Hepatocyte (in vitro differentiated cells): ENCODE results near the gene CBX6. TPM values are rescaled to one million over a fixed set of nuclear protein-coding genes. Genes with fewer than 3 reads are reported as not detected.

Source experiments
- DNase-seq: peaks from one replicate; pipeline ENCODE4 v3.0.0-alpha.2; 2016; ENCODE audit warnings: low spot score
- H2AFZ ChIP-seq: fragments of 200-600 bp; sonication (generic); 2 replicates; pipeline ENCODE4 v1.6.0; 2016; ENCODE audit warnings: antibody characterized with exemption, mild to moderate bottlenecking
- H3K27ac ChIP-seq: fragments of 200-600 bp; sonication (generic); 2 replicates; pipeline ENCODE4 v1.5.1; 2016; ENCODE audit warnings: mild to moderate bottlenecking
- H3K27me3 ChIP-seq: fragments of 200-600 bp; sonication (generic); 2 replicates; pipeline ENCODE4 v1.6.1; 2016
- H3K36me3 ChIP-seq: fragments of 200-600 bp; sonication (generic); replicated peaks from 2 replicates; pipeline ENCODE4 v1.5.1; 2016; ENCODE audit warnings: low read depth; ENCODE audit not compliant: insufficient read depth
- H3K4me1 ChIP-seq: fragments of 200-600 bp; sonication (generic); 2 replicates; pipeline ENCODE4 v1.5.1; 2016; ENCODE audit warnings: mild to moderate bottlenecking, moderate library complexity; ENCODE audit not compliant: insufficient read depth
- H3K4me2 ChIP-seq: fragments of 200-600 bp; sonication (generic); 2 replicates; pipeline ENCODE4 v1.6.0; 2016
- H3K4me3 ChIP-seq: fragments of 200-600 bp; sonication (generic); 2 replicates; pipeline ENCODE4 v1.5.1; 2016; ENCODE audit warnings: mild to moderate bottlenecking
- H3K79me2 ChIP-seq: fragments of 200-600 bp; sonication (generic); 2 replicates; pipeline ENCODE4 v1.6.0; 2017; ENCODE audit warnings: mild to moderate bottlenecking
- H3K9me2 ChIP-seq: fragments of 200-600 bp; sonication (generic); replicated peaks from 2 replicates; pipeline ENCODE4 v1.6.0; 2017; ENCODE audit warnings: mild to moderate bottlenecking; ENCODE audit not compliant: insufficient read depth
- H3K9me3 ChIP-seq: fragments of 200-600 bp; sonication (generic); 2 replicates; pipeline ENCODE4 v1.5.1; 2016; ENCODE audit warnings: low read depth, mild to moderate bottlenecking
- H4K20me1 ChIP-seq: fragments of 200-600 bp; sonication (generic); 2 replicates; pipeline ENCODE4 v1.6.0; 2016; ENCODE audit warnings: mild to moderate bottlenecking; ENCODE audit not compliant: insufficient read depth, poor library complexity, severe bottlenecking
- EZH2 ChIP-seq: fragments of 200-600 bp; sonication (generic); IDR thresholded peaks from 2 replicates; pipeline ENCODE4 v1.6.1; 2016; ENCODE audit warnings: antibody characterized with exemption, mild to moderate bottlenecking, borderline replicate concordance
- EZH2phosphoT487 ChIP-seq: fragments of 200-600 bp; sonication (generic); IDR thresholded peaks from one replicate; pipeline ENCODE4 v1.6.1; 2018; ENCODE audit warnings: antibody characterized with exemption, mild to moderate bottlenecking, low read depth, moderate library complexity; ENCODE audit not compliant: unreplicated experiment, severe bottlenecking
- WGBS: methylation state at CpG from one replicate; pipeline ENCODE4 v1.1.6; 2016; ENCODE audit warnings: low lambda C conversion rate; ENCODE audit errors: missing lambda C conversion rate; 5-methylcytosine and 5-hydroxymethylcytosine counted together
- polyA plus RNA-seq: library from polyadenylated mRNA; unstranded; fragments of >200 nt; fragmentation: Nextera tagmentation; extraction: Ambion mirVana; gene quantifications from 2 replicates; pipeline ENCODE4 v1.2.1, GENCODE V29; 2016
- total RNA-seq: library from RNA; depleted of rRNA; stranded (reverse); fragments of >200 nt; gene quantifications from 2 replicates; pipeline ENCODE4 v1.2.3, GENCODE V29; 2014
- TF ChIP-seq, protein P1 (sequence below): fragments of 200-600 bp; sonication (generic); IDR thresholded peaks from 2 replicates; pipeline ENCODE4 v1.5.1; 2016; ENCODE audit warnings: antibody characterized with exemption, mild to moderate bottlenecking; ENCODE audit not compliant: poor library complexity

CBX6 gene
- total and polyA plus RNA-seq, 2 experiments from 2014 or later, result 42.9 to 45.4 TPM

DNA sequence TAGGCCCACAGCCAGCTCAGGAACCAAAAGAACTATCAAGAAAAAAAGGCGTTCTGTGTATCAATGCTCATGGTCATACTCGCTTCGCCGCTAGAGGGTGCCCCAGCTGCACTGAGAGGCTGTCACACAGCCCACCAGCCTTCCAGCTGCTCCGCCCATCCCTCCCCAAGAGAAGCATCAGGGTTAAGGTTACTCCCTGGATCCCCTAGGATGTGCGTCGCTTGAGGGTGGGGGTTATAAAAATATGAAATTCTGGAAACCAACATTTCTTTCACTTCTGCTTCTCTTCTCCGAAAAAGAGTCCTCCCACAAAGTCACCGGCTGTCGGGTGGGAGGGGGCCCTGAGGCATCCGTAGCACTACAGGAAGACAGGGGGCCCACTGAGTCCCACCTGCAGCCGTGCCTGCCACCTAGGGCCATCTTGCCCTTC, 1.7 kb downstream of the CBX6 start:
- DNase-seq, result peak; percentile 94
- H3K27me3 ChIP-seq, result no peaks in the 10 kb centered on the region
- 18% methylated on average over 12 of the region's 12 CpGs for WGBS
- H3K9me2 ChIP-seq, result no peaks in the 10 kb centered on the region
- peaks cover 34% of the 10 kb centered on the region for H4K20me1 ChIP-seq
- peak overlapping the region; percentile 92 for H3K4me3 ChIP-seq
- peak overlapping the region; percentile 89 for H3K27ac ChIP-seq
- H3K4me2 ChIP-seq, result peak overlapping the region; percentile 90
- no peaks in the 10 kb centered on the region for H3K9me3 ChIP-seq
- H3K4me1 ChIP-seq, result peaks cover 20% of the 10 kb centered on the region
- peaks cover 35% of the 10 kb centered on the region for H3K79me2 ChIP-seq
- no peak overlapping the region for H2AFZ ChIP-seq
- no peak for TF ChIP-seq EZH2phosphoT487
- TF ChIP-seq, protein P1, sequence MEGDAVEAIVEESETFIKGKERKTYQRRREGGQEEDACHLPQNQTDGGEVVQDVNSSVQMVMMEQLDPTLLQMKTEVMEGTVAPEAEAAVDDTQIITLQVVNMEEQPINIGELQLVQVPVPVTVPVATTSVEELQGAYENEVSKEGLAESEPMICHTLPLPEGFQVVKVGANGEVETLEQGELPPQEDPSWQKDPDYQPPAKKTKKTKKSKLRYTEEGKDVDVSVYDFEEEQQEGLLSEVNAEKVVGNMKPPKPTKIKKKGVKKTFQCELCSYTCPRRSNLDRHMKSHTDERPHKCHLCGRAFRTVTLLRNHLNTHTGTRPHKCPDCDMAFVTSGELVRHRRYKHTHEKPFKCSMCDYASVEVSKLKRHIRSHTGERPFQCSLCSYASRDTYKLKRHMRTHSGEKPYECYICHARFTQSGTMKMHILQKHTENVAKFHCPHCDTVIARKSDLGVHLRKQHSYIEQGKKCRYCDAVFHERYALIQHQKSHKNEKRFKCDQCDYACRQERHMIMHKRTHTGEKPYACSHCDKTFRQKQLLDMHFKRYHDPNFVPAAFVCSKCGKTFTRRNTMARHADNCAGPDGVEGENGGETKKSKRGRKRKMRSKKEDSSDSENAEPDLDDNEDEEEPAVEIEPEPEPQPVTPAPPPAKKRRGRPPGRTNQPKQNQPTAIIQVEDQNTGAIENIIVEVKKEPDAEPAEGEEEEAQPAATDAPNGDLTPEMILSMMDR, result peak; percentile 94
- H3K36me3 ChIP-seq, result no peaks in the 10 kb centered on the region

DNA sequence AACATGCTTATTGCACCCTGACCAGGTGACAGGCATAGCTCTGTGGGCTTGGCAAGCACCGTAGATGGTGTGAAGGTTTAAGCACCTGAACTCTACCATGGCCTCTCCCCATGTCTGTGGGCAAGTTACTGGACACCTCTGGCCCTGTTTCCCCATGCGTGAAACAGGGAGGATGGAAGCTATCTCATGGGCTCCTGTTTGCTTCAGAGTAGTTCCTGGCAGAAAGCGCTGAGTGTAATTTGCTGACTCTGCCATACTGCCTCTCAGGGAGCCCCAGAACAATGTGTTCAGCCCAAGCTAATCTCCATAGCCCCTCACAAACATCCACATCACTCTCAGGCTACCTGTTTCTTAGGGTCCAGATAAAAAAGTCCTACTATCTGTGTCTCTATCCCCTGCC, 2.4 kb downstream of the CBX6 start:
- Histone ChIP-seq H3K79me2 (peaks cover 35% of the 10 kb centered on the region), H4K20me1 (peaks cover 41% of the 10 kb centered on the region), H2AFZ (no peak overlapping the region), H3K4me3 (no peak overlapping the region), H3K27ac (no peak overlapping the region), H3K9me2 (no peaks in the 10 kb centered on the region), H3K4me1 (peaks cover 20% of the 10 kb centered on the region), H3K4me2 (peak overlapping the region; percentile 90), H3K27me3 (no peaks in the 10 kb centered on the region), H3K9me3 (no peaks in the 10 kb centered on the region), H3K36me3 (no peaks in the 10 kb centered on the region)
- TF ChIP-seq EZH2phosphoT487 (no peak), EZH2 (no peak)
- TF ChIP-seq, protein P1, result no peak
- DNase-seq, result peak; percentile 4
- WGBS, result 94% methylated on average over 3 of the region's 3 CpGs

GRCh38 chr22:38868886-38869381, 3.1 kb downstream of the CBX6 start:
- Histone ChIP-seq H3K79me2 (peaks cover 35% of the 10 kb centered on the region), H3K4me3 (no peak overlapping the region), H3K9me2 (no peaks in the 10 kb centered on the region), H3K4me2 (no peak overlapping the region), H3K9me3 (no peaks in the 10 kb centered on the region), H3K27ac (no peak overlapping the region), H3K36me3 (no peaks in the 10 kb centered on the region), H3K27me3 (no peaks in the 10 kb centered on the region), H3K4me1 (peaks cover 20% of the 10 kb centered on the region), H2AFZ (no peak overlapping the region), H4K20me1 (peaks cover 47% of the 10 kb centered on the region)
- DNase-seq, result peak; percentile 91
- TF ChIP-seq, protein P1, result peak; percentile 89
- no peak for TF ChIP-seq EZH2
- WGBS, result 23% methylated on average over 8 of the region's 8 CpGs

DNA sequence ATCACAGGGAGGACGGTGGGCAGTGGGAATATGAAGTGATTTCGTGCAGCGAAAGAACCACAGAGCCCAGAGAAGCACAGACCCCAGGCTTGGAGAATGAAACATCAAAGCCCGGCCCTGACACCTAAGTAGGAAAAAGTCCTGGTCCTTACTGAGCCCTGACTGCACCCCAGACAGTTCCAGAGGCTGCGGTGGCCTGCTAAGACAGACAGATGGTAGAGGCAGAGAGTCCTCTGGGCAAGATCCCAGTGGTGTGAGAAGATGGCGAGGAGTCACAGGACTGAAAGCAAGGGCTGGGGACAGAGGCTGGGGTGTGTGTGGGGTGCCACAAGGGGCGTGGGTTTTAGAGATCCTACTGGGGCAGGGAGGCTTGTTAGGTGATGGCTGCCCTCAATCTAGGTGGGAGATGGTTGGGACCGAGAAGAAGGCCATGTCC, 3.7 kb downstream of the CBX6 start:
- Histone ChIP-seq H3K4me3 (no peak overlapping the region), H3K4me1 (peaks cover 14% of the 10 kb centered on the region), H3K27me3 (no peaks in the 10 kb centered on the region), H3K27ac (no peak overlapping the region), H3K36me3 (no peaks in the 10 kb centered on the region), H3K79me2 (peaks cover 32% of the 10 kb centered on the region), H2AFZ (no peak overlapping the region), H3K4me2 (no peak overlapping the region), H4K20me1 (peaks cover 52% of the 10 kb centered on the region), H3K9me3 (no peaks in the 10 kb centered on the region), H3K9me2 (no peaks in the 10 kb centered on the region)
- DNase-seq, result no peak
- TF ChIP-seq, protein P1, result no peak
- no peak for TF ChIP-seq EZH2
- no peak for TF ChIP-seq EZH2phosphoT487
- 95% methylated on average over 8 of the region's 8 CpGs for WGBS
